HepG2 (cell line): ENCODE measurements around the gene USP40. TPM values are rescaled to one million over a fixed set of nuclear protein-coding genes. Genes with fewer than 3 reads are reported as not detected.

Experiments
- BORCS8-MEF2B ChIP-seq: sonication (generic); formaldehyde crosslinking; IDR thresholded peaks from 2 replicates; pipeline ENCODE4 v1.8.0; 2022; ENCODE audit warnings: mild to moderate bottlenecking, missing genetic modification reagents
- FOXK1 ChIP-seq: sonication (generic); formaldehyde crosslinking; IDR thresholded peaks from 2 replicates; pipeline ENCODE4 v1.4.0; 2020; ENCODE audit warnings: low read depth, missing genetic modification reagents, borderline replicate concordance
- HDAC2 ChIP-seq: sonication (generic); formaldehyde crosslinking; IDR thresholded peaks from 2 replicates; pipeline ENCODE4 v1.4.0; 2020; ENCODE audit warnings: missing genetic modification reagents
- HMG20A ChIP-seq: IDR thresholded peaks from 2 replicates; pipeline ENCODE4 v1.6.1; 2016; ENCODE audit warnings: borderline replicate concordance
- HOXA3 ChIP-seq: sonication (generic); formaldehyde crosslinking; IDR thresholded peaks from 2 replicates; pipeline ENCODE4 v1.5.0; 2020; ENCODE audit warnings: missing genetic modification reagents
- HOXA5 ChIP-seq: sonication (generic); formaldehyde crosslinking; IDR thresholded peaks from 2 replicates; pipeline ENCODE4 v1.4.0; 2020; ENCODE audit warnings: missing genetic modification reagents
- KDM1A ChIP-seq: IDR thresholded peaks from 2 replicates; pipeline ENCODE4 v1.6.1; 2016; ENCODE audit warnings: missing compliant biosample characterization
- KLF12 ChIP-seq: sonication (generic); formaldehyde crosslinking; IDR thresholded peaks from 2 replicates; pipeline ENCODE4 v1.4.0; 2020; ENCODE audit warnings: missing genetic modification reagents, borderline replicate concordance
- MIER2 ChIP-seq: IDR thresholded peaks from 2 replicates; pipeline ENCODE4 v1.6.1; 2016; ENCODE audit warnings: missing biosample characterization, missing genetic modification reagents
- MXD4 ChIP-seq: IDR thresholded peaks from 2 replicates; pipeline ENCODE4 v1.6.1; 2016; ENCODE audit warnings: mild to moderate bottlenecking, missing biosample characterization, missing genetic modification reagents
- MXI1 ChIP-seq: IDR thresholded peaks from 3 replicates; pipeline ENCODE4 v1.6.1; 2012; ENCODE audit warnings: low read depth, low read length, inconsistent platforms, borderline replicate concordance
- MYNN ChIP-seq: sonication (generic); formaldehyde crosslinking; IDR thresholded peaks from 2 replicates; pipeline ENCODE4 v1.4.0; 2020; ENCODE audit warnings: mild to moderate bottlenecking, low read depth, missing genetic modification reagents
- RBFOX2 ChIP-seq: fragments of 200-400 bp; formaldehyde crosslinking; IDR thresholded peaks from 2 replicates; pipeline ENCODE4 v1.6.1; 2017; ENCODE audit warnings: low read depth, mild to moderate bottlenecking, low read length
- RBM39 ChIP-seq: fragments of 200-400 bp; formaldehyde crosslinking; IDR thresholded peaks from one replicate; pipeline ENCODE4 v1.6.1; 2018; ENCODE audit warnings: antibody characterized with exemption, mild to moderate bottlenecking, low read depth, low read length; ENCODE audit not compliant: poor library complexity, severe bottlenecking
- RFX1 ChIP-seq: fragments of 450-650 bp; IDR thresholded peaks from 2 replicates; pipeline ENCODE4 v1.6.1; 2017
- SMYD3 ChIP-seq: sonication (generic); formaldehyde crosslinking; IDR thresholded peaks from 2 replicates; pipeline ENCODE4 v1.8.1; 2023; ENCODE audit warnings: mild to moderate bottlenecking, missing genetic modification reagents
- ZBTB38 ChIP-seq: sonication (generic); formaldehyde crosslinking; IDR thresholded peaks from 2 replicates; pipeline ENCODE4 v1.5.1; 2020; ENCODE audit warnings: mild to moderate bottlenecking, missing genetic modification reagents
- ZEB1 ChIP-seq: IDR thresholded peaks from 2 replicates; pipeline ENCODE4 v1.6.1; 2012; ENCODE audit warnings: mild to moderate bottlenecking, low read depth, inconsistent platforms; ENCODE audit not compliant: insufficient replicate concordance
- ZKSCAN5 ChIP-seq: sonication (generic); formaldehyde crosslinking; IDR thresholded peaks from 2 replicates; pipeline ENCODE4 v1.5.1; 2020; ENCODE audit warnings: mild to moderate bottlenecking, missing genetic modification reagents
- ZNF292 ChIP-seq: sonication (generic); formaldehyde crosslinking; IDR thresholded peaks from 2 replicates; pipeline ENCODE4 v1.8.1; 2022; ENCODE audit warnings: mild to moderate bottlenecking, low read depth, missing genetic modification reagents, borderline replicate concordance
- ZNF501 ChIP-seq: sonication (generic); formaldehyde crosslinking; IDR thresholded peaks from 2 replicates; pipeline ENCODE4 v1.5.1; 2020; ENCODE audit warnings: mild to moderate bottlenecking, moderate library complexity, missing genetic modification reagents
- ZNF879 ChIP-seq: sonication (generic); formaldehyde crosslinking; IDR thresholded peaks from 2 replicates; pipeline ENCODE4 v1.8.1; 2023; ENCODE audit warnings: missing genetic modification reagents
- polyA plus RNA-seq, 8 experiments: library from polyadenylated mRNA; depleted of rRNA in 3 of 8; stranded (reverse) in 7 of 8; unstranded in 1 of 8; fragments of >200 nt; fragmentation: Illumina TruSeq in 4 of 8; extraction: Trizol in 4 of 8; gene quantifications; 2 replicates each; pipeline versions ENCODE4 v1.2.1 to v1.2.3, GENCODE V29; 2011 to 2016; ENCODE audit warnings: low read depth in 4 of 8, missing spikeins in 1 of 8, mixed read lengths in 1 of 8; ENCODE audit not compliant: insufficient read depth in 1 of 8
- total RNA-seq, 5 experiments: library from RNA; depleted of rRNA; stranded (reverse); fragments of >200 nt; fragmentation: Illumina TruSeq; extraction: Trizol; gene quantifications; 2 replicates each; pipeline ENCODE4 v1.2.3, GENCODE V29; 2016; ENCODE audit warnings: low read depth in 1 of 5
- TF ChIP-seq, protein P1 (sequence below): IDR thresholded peaks from 2 replicates; pipeline ENCODE4 v1.6.1; 2016; ENCODE audit warnings: missing compliant biosample characterization, missing genetic modification reagents, borderline replicate concordance
- TF ChIP-seq, protein P2 (sequence below): IDR thresholded peaks from 2 replicates; pipeline ENCODE4 v1.6.1; 2012; ENCODE audit warnings: low read depth, low read length, improper control_type of control experiment
- TF ChIP-seq, protein P3 (sequence below): sonication (generic); formaldehyde crosslinking; IDR thresholded peaks from 2 replicates; pipeline ENCODE4 v1.9.0; 2021; ENCODE audit warnings: missing genetic modification reagents, mild to moderate bottlenecking, borderline replicate concordance
- TF ChIP-seq, protein P4 (sequence below): sonication (generic); formaldehyde crosslinking; IDR thresholded peaks from 2 replicates; pipeline ENCODE4 v1.5.0; 2020; ENCODE audit warnings: missing genetic modification reagents, mild to moderate bottlenecking, borderline replicate concordance

Gene USP40
- total and polyA plus RNA-seq, 2 of the 13 experiments (the other 11 are each of a cell fraction or from before 2014, with no cell fraction given): 41.0 to 46.3 TPM

DNA sequence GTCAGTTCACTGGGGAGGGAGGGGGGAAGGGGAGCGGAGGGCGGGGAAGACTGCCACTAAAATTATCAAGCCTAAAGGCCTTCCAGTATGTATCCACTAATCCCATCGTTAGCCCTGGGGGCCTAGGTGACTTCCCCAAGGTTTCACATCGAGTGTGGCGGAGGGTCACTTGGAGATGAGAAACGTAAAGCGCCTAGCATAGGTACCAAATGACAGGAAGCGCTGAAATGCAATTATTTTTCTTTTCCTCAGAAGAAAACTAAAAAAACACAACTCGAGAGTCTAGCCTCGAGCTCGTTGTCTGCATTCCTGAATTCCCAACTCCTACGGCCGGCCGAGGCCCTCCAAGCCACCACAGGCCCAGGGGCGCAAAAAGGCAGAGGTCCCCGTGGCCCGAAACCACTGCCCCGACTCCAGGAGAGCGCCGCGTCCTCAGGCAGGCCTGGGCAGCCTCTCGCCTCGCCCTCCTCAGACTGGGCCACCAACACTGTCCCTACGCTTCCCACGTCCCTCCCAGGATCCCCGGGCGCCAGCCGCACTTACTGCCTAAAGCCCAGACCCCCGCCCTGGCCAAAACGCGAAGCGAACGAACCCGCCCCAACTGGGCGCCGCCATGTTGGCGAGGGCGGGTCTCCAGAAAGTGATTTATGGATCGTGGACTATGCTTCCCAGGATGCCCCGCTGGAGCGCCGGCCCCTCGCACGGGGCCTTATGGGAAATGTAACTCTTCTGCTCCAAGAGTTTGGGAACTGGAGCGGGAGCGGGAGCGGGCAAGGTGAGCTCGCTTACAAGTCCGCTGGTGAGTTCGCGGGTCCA, at the start of gene USP40 (continued):
- TF ChIP-seq, protein P1, sequence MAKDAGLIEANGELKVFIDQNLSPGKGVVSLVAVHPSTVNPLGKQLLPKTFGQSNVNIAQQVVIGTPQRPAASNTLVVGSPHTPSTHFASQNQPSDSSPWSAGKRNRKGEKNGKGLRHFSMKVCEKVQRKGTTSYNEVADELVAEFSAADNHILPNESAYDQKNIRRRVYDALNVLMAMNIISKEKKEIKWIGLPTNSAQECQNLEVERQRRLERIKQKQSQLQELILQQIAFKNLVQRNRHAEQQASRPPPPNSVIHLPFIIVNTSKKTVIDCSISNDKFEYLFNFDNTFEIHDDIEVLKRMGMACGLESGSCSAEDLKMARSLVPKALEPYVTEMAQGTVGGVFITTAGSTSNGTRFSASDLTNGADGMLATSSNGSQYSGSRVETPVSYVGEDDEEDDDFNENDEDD: peak; percentile 35; the same call in 1 of the 2 replicates
- TF ChIP-seq ZNF292 (CRISPR knock-in tag) (0 out of 2 replicates have a peak, but pooled peaks have one; percentile 62), HDAC2 (peak; percentile 75), KLF12 (peak; percentile 70), HOXA3 (CRISPR knock-in tag) (peak; percentile 93), HOXA5 (CRISPR knock-in tag) (peak; percentile 99), SMYD3 (no peak; the same call in 1 of the 2 replicates), ZKSCAN5 (CRISPR knock-in tag) (peak; percentile 64; the same call in 1 of the 2 replicates), ZNF879 (peak; percentile 94), MYNN (peak; percentile 88), MXI1 (peak; percentile 63; the same call in 1 of the 3 replicates), KDM1A (CRISPR knock-in tag) (no peak), RBM39 (peak; percentile 93), HMG20A (peak; percentile 46; the same call in 1 of the 2 replicates), RBFOX2 (peak; percentile 96), RFX1 (no peak), FOXK1 (peak; percentile 73; the same call in 1 of the 2 replicates), MIER2 (CRISPR knock-in tag) (peak; percentile 65; the same call in 1 of the 2 replicates), MXD4 (CRISPR knock-in tag) (peak; percentile 88), ZEB1 (peak; percentile 74), BORCS8-MEF2B (CRISPR knock-in tag) (peak; percentile 65; the same call in 1 of the 2 replicates), ZNF501 (CRISPR knock-in tag) (peak; percentile 98), ZBTB38 (CRISPR knock-in tag) (peak; percentile 90; the same call in 1 of the 2 replicates)
- TF ChIP-seq, protein P2, sequence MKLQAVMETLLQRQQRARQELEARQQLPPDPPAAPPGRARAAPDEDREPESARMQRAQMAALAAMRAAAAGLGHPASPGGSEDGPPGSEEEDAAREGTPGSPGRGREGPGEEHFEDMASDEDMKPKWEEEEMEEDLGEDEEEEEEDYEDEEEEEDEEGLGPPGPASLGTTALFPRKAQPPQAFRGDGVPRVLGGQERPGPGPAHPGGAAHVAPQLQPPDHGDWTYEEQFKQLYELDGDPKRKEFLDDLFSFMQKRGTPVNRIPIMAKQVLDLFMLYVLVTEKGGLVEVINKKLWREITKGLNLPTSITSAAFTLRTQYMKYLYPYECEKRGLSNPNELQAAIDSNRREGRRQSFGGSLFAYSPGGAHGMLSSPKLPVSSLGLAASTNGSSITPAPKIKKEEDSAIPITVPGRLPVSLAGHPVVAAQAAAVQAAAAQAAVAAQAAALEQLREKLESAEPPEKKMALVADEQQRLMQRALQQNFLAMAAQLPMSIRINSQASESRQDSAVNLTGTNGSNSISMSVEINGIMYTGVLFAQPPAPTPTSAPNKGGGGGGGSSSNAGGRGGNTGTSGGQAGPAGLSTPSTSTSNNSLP: peak; percentile 69
- TF ChIP-seq, protein P3, sequence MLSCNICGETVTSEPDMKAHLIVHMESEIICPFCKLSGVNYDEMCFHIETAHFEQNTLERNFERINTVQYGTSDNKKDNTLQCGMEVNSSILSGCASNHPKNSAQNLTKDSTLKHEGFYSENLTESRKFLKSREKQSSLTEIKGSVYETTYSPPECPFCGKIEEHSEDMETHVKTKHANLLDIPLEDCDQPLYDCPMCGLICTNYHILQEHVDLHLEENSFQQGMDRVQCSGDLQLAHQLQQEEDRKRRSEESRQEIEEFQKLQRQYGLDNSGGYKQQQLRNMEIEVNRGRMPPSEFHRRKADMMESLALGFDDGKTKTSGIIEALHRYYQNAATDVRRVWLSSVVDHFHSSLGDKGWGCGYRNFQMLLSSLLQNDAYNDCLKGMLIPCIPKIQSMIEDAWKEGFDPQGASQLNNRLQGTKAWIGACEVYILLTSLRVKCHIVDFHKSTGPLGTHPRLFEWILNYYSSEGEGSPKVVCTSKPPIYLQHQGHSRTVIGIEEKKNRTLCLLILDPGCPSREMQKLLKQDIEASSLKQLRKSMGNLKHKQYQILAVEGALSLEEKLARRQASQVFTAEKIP: no peak; the same call in 1 of the 2 replicates
- TF ChIP-seq, protein P4, sequence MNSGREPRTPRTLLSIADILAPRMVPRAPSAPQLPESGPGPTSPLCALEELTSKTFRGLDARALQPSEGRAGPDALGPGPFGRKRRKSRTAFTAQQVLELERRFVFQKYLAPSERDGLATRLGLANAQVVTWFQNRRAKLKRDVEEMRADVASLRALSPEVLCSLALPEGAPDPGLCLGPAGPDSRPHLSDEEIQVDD (CRISPR knock-in tag): peak; percentile 91
